ENCODE results near the gene TMEFF1.

The TMEFF1 gene

GRCh38 chr9:100578610-100579009, 105.7 kb downstream of the TMEFF1 start:
- no peak for DNase-seq

- no peak for DNase-seq
These were observed 106.7 kb downstream of the TMEFF1 start for GRCh38 chr9:100579665-100580064.

DNA sequence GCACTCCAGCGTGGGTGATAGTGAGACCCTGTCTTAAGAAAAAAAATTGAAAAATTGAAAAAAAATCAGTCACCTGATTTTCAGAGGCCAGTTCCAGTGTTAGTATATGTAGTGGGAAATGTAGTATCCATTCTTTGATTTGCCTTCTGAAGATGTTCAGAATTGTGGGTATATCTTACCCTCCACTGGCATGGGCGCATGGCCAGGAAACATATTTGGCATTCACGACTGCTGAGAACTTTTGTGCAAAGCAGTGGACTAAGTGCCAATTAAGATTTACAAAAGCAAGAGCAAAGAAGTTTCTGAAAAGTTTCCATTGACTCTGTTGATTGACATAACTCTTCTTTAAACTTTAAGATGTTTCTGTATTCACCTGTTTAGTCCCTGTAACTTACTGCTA, 107.3 kb downstream of the TMEFF1 start:
- DNase-seq, result no peak

GRCh38 chr9:100581081-100581480, 108.1 kb downstream of the TMEFF1 start:
- DNase-seq, result no peak

- no peak for DNase-seq
These were observed 108.7 kb downstream of the TMEFF1 start for GRCh38 chr9:100581661-100582060.

- DNase-seq, result no peak
These were observed 110.3 kb downstream of the TMEFF1 start for GRCh38 chr9:100583014-100583802.

- no peak for DNase-seq
These were observed 112.0 kb downstream of the TMEFF1 start for GRCh38 chr9:100584951-100585350.

DNA sequence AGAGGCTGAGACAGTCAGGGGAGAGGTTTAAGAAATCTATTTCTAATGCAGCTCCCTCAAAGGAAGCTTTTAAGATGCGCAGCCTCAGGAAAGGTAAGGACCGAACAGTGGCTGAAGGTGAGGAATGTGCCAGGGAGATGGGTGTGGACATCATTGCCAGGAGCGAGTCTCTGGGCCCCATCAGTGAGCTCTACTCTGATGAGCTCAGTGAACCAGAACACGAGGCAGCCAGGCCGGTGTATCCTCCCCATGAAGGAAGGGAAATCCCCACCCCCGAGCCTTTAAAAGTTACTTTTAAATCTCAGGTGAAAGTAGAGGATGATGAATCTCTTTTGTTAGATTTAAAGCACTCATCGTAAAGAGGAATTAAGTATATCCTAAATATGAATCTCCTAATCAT, 113.1 kb downstream of the TMEFF1 start:
- no peak for DNase-seq

GRCh38 chr9:100587375-100587774, 114.4 kb downstream of the TMEFF1 start:
- DNase-seq, result no peak

GRCh38 chr9:100589582-100589981, 116.6 kb downstream of the TMEFF1 start:
- DNase-seq, result no peak

- DNase-seq, result no peak
These were observed 117.5 kb downstream of the TMEFF1 start for GRCh38 chr9:100590481-100590880.

DNA sequence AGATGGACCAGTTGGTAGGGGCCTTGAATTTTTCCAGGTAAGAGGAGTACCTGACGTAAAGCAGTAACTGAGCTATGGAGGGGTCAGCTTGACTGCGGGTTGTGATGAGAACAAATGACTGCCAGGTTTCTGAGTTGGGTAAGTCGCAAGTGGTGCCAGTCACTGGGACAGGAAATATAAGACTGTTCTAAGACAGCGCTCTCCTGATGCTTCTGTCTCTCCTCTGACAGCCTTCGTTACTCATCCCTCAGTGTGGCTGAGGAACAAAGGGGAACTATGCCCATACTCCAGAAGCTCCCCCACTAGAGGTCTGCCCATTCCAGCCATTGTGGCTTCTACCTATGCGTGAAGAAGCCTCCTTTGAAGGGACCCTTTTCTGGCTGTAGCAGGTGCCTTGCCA, 118.2 kb downstream of the TMEFF1 start:
- DNase-seq, result no peak

- DNase-seq, result no peak
These were observed 118.9 kb downstream of the TMEFF1 start for GRCh38 chr9:100591639-100592412.

GRCh38 chr9:100595391-100596199, 122.6 kb downstream of the TMEFF1 start:
- DNase-seq, result peak; percentile 70

- DNase-seq, result no peak
These were observed 124.3 kb downstream of the TMEFF1 start for GRCh38 chr9:100597236-100597635.

DNA sequence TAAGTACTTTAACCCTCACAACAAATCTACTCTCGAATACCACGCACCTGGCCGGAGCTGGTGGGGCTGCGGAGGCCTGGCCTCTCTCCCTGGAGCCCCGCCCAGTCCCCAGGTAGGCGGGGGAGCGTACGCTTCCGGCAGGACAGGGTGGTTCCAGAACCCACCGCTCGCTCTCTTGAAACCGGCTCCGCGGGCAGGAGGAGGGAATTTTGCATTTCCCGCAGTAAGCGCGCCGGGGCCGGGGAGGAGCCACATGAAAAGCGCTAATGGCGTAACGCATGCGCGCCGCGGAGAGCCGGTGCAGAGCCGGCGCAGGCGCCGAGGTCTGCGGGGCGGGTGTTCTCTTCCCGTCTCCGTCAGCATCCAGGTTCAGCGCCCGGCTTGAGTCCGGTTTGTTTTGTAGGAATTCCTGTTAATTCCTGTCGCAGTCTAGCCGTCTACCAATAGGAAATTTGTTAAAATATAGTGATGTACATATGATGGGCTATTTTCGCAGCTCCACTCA, 125.7 kb downstream of the TMEFF1 start:
- DNase-seq, result peak; percentile 94

DNA sequence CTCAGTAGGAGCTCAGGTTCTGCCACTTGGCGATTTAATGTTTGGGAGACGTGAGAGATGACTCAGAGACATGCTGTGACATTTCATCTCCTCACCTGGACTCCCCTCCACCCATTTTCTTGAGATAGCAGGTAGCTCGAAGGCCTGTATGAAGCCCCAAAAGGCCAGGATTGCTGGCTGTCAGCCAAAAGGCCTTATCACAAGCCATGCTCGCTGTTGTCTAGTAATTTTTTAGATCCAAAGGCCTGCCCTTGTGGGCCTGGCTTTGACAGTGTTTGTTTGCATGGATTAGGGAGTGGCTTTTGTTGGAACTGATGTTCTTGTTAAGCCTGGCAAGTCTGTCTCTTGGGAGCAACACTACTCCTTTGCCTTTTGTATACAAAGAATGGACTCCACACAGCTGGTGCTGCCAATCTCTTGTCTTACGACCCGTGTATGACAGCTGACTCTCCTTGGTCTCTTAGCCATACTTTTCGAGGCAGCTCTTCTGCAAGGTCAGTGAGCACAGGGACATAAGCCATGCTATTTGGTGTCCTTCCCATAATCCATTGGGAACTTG, 127.7 kb downstream of the TMEFF1 start:
- DNase-seq, result peak; percentile 68

- DNase-seq, result peak; percentile 82
These were observed 128.3 kb downstream of the TMEFF1 start for GRCh38 chr9:100601216-100601615.

- DNase-seq, result peak; percentile 85
These were observed 129.4 kb downstream of the TMEFF1 start for GRCh38 chr9:100602342-100602801.

DNA sequence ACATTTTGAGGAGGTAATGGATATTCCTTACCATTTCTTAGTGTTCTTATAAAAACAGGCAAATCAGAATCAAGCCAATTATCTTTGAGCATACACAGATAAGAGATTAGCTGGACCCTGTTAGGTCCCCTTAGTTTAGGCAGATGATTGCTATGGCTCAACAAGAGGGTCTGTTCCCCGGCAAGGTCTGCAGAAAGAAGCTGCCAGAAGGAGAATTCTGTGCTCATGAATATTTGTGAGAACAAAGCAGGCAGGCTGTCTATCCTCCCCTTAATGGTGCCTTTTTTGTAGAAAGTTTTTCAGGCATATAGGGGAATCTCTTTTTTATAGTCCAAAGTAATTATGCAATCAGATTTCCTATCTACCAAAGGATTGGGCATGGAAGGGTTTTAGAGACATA, 132.5 kb downstream of the TMEFF1 start:
- no peak for DNase-seq

DNA sequence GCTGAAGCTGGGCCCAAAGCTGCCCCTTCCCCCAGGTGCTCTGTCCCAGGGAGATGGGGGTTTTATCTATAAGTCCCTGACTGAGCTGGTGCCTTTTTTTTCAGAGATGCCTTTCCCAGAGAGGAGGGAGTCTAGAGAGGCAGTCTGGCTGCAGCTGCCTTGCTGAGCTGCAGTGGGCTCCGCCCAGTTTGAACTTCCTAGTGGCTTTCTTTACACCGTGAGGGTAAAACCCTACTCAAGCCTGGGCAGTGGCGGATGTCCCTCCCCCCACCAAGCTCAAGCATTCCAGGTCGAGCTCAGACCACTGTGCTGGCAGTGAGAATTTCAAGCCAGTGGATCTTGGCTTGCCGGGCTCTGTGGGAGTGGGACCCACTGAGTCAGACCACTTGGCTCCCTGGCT, 146.2 kb downstream of the TMEFF1 start:
- no peak for DNase-seq

DNA sequence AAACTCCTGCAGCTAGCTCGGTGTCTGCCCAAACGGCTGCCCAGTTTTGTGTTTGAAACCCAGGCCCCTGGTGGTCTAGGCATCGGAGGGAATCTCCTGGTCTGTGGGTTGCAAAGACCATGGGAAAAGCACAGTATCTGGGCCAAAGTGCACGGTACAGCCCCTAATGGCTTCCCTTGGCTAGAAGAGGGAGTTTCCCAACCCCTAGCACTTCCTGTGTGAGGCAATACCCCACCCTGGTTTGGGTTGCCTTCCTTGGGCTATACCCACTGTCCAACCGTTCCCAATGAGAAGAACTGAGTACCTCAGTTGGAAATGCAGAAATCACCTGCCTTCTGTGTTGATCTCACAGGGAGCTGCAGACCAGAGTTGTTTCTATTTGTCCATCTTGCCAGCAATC, 146.7 kb downstream of the TMEFF1 start:
- no peak for DNase-seq

GRCh38 chr9:100623969-100624368, 151.0 kb downstream of the TMEFF1 start:
- DNase-seq, result no peak
